ENCODE data around the gene CCNO.

Gene CCNO

DNA sequence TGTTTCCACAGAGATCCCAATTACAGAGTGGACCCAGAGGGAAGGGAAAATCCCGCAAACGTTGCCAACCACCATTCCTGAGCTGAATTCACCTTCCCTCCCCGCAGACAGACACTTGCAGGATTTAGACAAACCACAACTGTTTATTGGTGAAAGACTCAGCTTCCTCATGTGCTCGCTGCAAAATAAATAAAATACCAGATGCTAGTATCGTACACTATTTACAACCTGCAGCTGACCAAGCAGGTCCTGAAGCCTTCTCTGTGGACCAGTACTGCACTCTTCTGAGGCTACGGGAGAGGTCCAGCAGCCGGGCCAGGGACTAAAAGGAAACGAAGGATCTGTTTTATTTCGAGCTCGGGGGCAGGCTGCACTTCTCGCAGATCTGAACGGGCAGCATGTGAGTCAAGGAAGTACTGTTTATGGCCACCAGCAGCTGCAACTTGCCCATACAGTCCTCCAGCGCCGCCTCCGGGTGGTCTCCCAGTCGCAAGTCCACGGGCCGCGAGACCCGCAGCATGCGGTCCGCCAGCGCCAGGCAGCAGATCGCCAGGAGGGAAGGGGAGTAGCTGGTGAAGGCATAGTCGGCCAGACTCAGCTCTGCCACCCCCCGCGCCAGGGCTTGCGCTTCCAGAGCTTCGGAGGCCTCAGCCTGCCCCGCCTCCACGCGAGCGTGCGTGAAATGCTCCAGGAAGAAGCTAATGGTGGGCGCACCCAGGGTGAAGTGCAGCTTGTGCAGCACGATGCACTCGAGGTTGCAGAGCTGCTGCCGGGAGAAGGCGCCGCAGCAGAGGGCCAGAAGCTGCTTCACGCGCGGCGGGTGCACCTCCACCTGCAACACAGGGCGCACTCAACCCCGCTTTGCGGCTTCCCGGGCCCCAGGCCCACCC is 2.1 kb downstream of the CCNO start:
- peaks cover 71% of the 10 kb centered on the region for H3K27me3 ChIP-seq (ENCODE audit: insufficient read depth, low read length, poor library complexity)

DNA sequence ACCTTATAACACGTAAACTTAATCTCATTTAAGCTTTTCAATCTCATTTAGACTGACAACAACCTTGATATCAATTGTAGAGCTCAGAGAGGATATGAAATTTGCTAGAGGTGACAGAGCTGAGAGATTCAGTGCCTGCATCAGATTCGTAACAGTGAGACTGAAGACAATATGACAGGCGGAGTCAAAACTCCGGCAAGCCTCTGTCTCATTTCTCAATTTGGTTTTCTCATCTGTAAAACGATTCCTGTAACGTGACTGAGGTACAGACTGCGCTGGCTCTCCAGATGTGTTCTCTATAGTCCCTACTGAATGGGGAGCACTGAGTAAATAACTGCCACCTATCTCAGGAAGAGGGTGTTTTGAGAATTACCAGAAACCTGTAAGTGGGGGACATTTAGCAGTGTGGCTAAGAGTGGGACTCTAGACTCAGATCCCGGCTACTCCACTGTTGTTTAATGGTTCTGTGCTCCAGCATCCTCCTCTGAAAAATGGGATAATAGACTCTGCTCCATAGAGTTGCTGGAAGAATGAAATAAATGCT is 3.2 kb downstream of the CCNO start:
- no peak overlapping the region for H2BK120ac ChIP-seq (ENCODE audit: low read depth, low read length)
- no peak overlapping the region for H2BK15ac ChIP-seq (replicated peaks; ENCODE audit: low read depth)
- H3K56ac ChIP-seq (ENCODE audit: low read length): no peak overlapping the region
- no peaks in the 10 kb centered on the region for H3K36me3 ChIP-seq (ENCODE audit: control insufficient read depth, insufficient read depth, low read length)
- H3K27me3 ChIP-seq (ENCODE audit: insufficient read depth, low read length, poor library complexity): peaks cover 80% of the 10 kb centered on the region
- H3K27ac ChIP-seq (ENCODE audit: low read depth, low read length): no peak overlapping the region
- H3K4me3 ChIP-seq (ENCODE audit: low read length): no peak overlapping the region
- no peaks in the 10 kb centered on the region for H3K79me2 ChIP-seq (ENCODE audit: control insufficient read depth, insufficient read depth, low read length)
- no peak overlapping the region for H3K9ac ChIP-seq (ENCODE audit: low read length)
- H3K4ac ChIP-seq (ENCODE audit: low read depth, low read length): no peak overlapping the region
- no CpG with 5 or more reads among the region's 8 CpGs for WGBS (ENCODE audit: extremely low coverage, insufficient coverage, low lambda C conversion rate)
- H3K4me2 ChIP-seq (ENCODE audit: low read length): no peak overlapping the region
- H3K4me1 ChIP-seq (ENCODE audit: control insufficient read depth, low read depth, low read length): peaks cover 4% of the 10 kb centered on the region
- no peak overlapping the region for H2AK5ac ChIP-seq (ENCODE audit: low read length)
- H4K5ac ChIP-seq (ENCODE audit: low read length): no peak overlapping the region
- H2BK5ac ChIP-seq (ENCODE audit: low read length): no peak overlapping the region
- H3K79me1 ChIP-seq (ENCODE audit: low read length): no peaks in the 10 kb centered on the region
- no peak overlapping the region for H4K8ac ChIP-seq (ENCODE audit: low read depth, low read length)
- no peak overlapping the region for H3K23ac ChIP-seq (ENCODE audit: low read length)
- H3K18ac ChIP-seq (ENCODE audit: low read length): no peak overlapping the region
- DNase-seq: no peak

More for the DNA sequence above, 2.1 kb downstream of the CCNO start:
- no peak overlapping the region for H3K4me3 ChIP-seq (ENCODE audit: low read length)
- no peak overlapping the region for H2BK15ac ChIP-seq (replicated peaks; ENCODE audit: low read depth)
- peak; percentile 30 for DNase-seq
- no peaks in the 10 kb centered on the region for H3K36me3 ChIP-seq (ENCODE audit: control insufficient read depth, insufficient read depth, low read length)
- WGBS (ENCODE audit: extremely low coverage, insufficient coverage, low lambda C conversion rate): no CpG with 5 or more reads among the region's 48 CpGs
- no peak overlapping the region for H3K27ac ChIP-seq (ENCODE audit: low read depth, low read length)
- no peak overlapping the region for H3K9ac ChIP-seq (ENCODE audit: low read length)
- no peak overlapping the region for H3K23ac ChIP-seq (ENCODE audit: low read length)
- H3K56ac ChIP-seq (ENCODE audit: low read length): no peak overlapping the region
- no peak overlapping the region for H3K4ac ChIP-seq (ENCODE audit: low read depth, low read length)
- H3K79me1 ChIP-seq (ENCODE audit: low read length): no peaks in the 10 kb centered on the region
- no peaks in the 10 kb centered on the region for H3K79me2 ChIP-seq (ENCODE audit: control insufficient read depth, insufficient read depth, low read length)
- H4K8ac ChIP-seq (ENCODE audit: low read depth, low read length): no peak overlapping the region
- H2BK120ac ChIP-seq (ENCODE audit: low read depth, low read length): no peak overlapping the region
- H3K4me2 ChIP-seq (ENCODE audit: low read length): no peak overlapping the region
- H3K4me1 ChIP-seq (ENCODE audit: control insufficient read depth, low read depth, low read length): peaks cover 4% of the 10 kb centered on the region
- H3K18ac ChIP-seq (ENCODE audit: low read length): no peak overlapping the region
- H2BK5ac ChIP-seq (ENCODE audit: low read length): no peak overlapping the region
- no peak overlapping the region for H4K5ac ChIP-seq (ENCODE audit: low read length)
- H2AK5ac ChIP-seq (ENCODE audit: low read length): no peak overlapping the region

DNA sequence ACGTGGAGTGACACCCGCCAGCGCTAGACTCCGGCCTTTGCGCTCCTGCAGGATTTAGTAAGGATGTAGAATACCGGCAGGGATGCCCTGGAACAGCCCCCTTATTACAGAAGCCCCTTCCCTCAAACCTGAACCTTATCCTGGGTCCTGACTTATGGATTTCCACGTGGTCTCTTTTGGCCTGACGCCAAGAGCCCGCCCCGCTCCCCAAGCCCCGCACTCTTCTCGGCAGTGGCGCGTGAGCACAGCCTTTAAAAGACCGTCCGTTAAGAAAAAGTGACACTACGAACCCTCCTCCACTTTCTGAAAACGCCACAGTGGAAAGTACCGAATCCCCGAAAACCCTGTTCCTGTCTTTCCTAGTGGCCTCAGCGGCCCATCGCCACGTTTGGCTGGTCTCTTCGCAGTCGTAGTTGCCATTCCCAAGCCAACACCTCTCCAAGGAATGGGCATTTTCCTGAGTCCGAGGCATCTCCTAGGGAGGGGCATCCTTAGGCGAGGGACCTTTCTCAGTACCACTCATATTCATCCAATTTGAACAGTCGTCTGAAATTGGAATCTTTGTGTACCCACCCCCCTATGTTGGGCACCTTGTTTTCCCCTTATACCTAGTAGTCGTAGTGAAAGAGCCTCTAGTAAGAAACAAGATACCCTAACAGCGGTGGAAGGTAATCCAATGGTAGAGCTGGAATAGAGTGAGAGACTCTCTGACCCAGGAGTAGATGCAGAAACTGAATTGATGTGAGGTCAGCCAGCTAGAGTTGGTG is 5.6 kb downstream of the CCNO start:
- WGBS (ENCODE audit: extremely low coverage, insufficient coverage, low lambda C conversion rate): no CpG with 5 or more reads among the region's 30 CpGs
- H3K27me3 ChIP-seq (ENCODE audit: insufficient read depth, low read length, poor library complexity): peaks cover 87% of the 10 kb centered on the region
- no peak overlapping the region for H3K18ac ChIP-seq (ENCODE audit: low read length)
- H4K8ac ChIP-seq (ENCODE audit: low read depth, low read length): no peak overlapping the region
- H3K4me2 ChIP-seq (ENCODE audit: low read length): peak overlapping the region; percentile 51
- H2BK5ac ChIP-seq (ENCODE audit: low read length): no peak overlapping the region
- peak overlapping the region; percentile 28 for H3K9ac ChIP-seq (ENCODE audit: low read length)
- peaks cover 2% of the 10 kb centered on the region for H3K4me1 ChIP-seq (ENCODE audit: control insufficient read depth, low read depth, low read length)
- no peak overlapping the region for H3K23ac ChIP-seq (ENCODE audit: low read length)
- no peak overlapping the region for H4K5ac ChIP-seq (ENCODE audit: low read length)
- H2BK120ac ChIP-seq (ENCODE audit: low read depth, low read length): no peak overlapping the region
- no peaks in the 10 kb centered on the region for H3K79me1 ChIP-seq (ENCODE audit: low read length)
- H3K79me2 ChIP-seq (ENCODE audit: control insufficient read depth, insufficient read depth, low read length): no peaks in the 10 kb centered on the region
- H3K4me3 ChIP-seq (ENCODE audit: low read length): no peak overlapping the region
- H2BK15ac ChIP-seq (replicated peaks; ENCODE audit: low read depth): no peak overlapping the region
- H3K4ac ChIP-seq (ENCODE audit: low read depth, low read length): no peak overlapping the region
- peak overlapping the region; percentile 69 for H3K56ac ChIP-seq (ENCODE audit: low read length)
- DNase-seq: peak; percentile 8
- H3K36me3 ChIP-seq (ENCODE audit: control insufficient read depth, insufficient read depth, low read length): no peaks in the 10 kb centered on the region
- H2AK5ac ChIP-seq (ENCODE audit: low read length): no peak overlapping the region
- H3K27ac ChIP-seq (ENCODE audit: low read depth, low read length): no peak overlapping the region

DNA sequence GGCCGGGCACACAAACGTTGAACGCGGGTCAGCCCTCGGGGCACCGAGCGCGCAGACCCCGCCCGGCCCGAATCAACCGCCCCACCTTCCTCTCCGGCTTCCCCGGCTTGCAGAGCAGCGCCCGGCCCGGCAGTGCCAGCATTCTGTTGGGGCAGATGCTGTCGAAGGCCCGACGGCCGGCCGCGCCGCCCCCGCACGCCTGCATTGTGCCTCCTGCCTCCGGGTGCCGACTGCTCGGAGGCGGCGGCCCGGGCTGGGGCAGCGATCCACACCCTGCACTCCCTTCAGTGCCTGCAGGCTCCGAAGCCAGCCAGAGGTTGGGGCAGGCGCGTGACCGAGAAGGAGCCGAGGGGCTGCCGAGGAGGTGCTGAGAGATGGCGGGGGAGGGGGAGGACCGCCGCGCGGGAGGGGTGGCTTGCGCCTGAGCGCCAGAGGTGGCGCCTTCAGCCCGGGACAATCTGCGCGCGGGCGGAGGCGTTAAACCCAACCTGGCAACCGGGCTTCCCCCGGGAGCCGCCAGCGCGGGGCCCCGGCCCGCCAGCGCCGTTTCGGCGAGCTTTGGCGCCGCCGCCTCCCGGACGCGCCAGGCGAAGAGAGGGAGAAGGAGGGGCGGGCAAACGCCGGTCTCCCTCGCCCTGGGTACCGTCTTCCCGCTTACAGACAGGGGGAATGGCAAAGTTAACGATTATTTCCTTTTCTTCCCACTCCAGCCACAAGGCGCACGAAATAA is 6.3 kb downstream of the CCNO start, which contains the start of gene MCIDAS:
MCIDAS (minus strand) TSS at position 382 of the 730 bp plus-strand sequence; CDS start at position 205, 177 bp downstream.
- H3K27me3 ChIP-seq (ENCODE audit: insufficient read depth, low read length, poor library complexity): peaks cover 88% of the 10 kb centered on the region
- peak within 1 kb of the TSS; percentile 53 for H3K9ac ChIP-seq (ENCODE audit: low read length)
- peaks cover 2% of the 10 kb centered on the region for H3K4me1 ChIP-seq (ENCODE audit: control insufficient read depth, low read depth, low read length)
- H3K18ac ChIP-seq (ENCODE audit: low read length): no peak within 1 kb of the TSS
- no peaks in the 10 kb centered on the region for H3K79me2 ChIP-seq (ENCODE audit: control insufficient read depth, insufficient read depth, low read length)
- H2AK5ac ChIP-seq (ENCODE audit: low read length): no peak within 1 kb of the TSS
- H3K79me1 ChIP-seq (ENCODE audit: low read length): no peaks in the 10 kb centered on the region
- no peak within 1 kb of the TSS for H4K5ac ChIP-seq (ENCODE audit: low read length)
- H2BK5ac ChIP-seq (ENCODE audit: low read length): no peak within 1 kb of the TSS
- H3K23ac ChIP-seq (ENCODE audit: low read length): no peak within 1 kb of the TSS
- peak within 1 kb of the TSS; percentile 16 for H3K4me3 ChIP-seq (ENCODE audit: low read length)
- no CpG with 5 or more reads among the region's 80 CpGs for WGBS (ENCODE audit: extremely low coverage, insufficient coverage, low lambda C conversion rate)
- no peaks in the 10 kb centered on the region for H3K36me3 ChIP-seq (ENCODE audit: control insufficient read depth, insufficient read depth, low read length)
- no peak within 1 kb of the TSS for H3K4ac ChIP-seq (ENCODE audit: low read depth, low read length)
- H3K4me2 ChIP-seq (ENCODE audit: low read length): peak within 1 kb of the TSS; percentile 64
- H2BK120ac ChIP-seq (ENCODE audit: low read depth, low read length): no peak within 1 kb of the TSS
- H4K8ac ChIP-seq (ENCODE audit: low read depth, low read length): no peak within 1 kb of the TSS
- H2BK15ac ChIP-seq (replicated peaks; ENCODE audit: low read depth): no peak within 1 kb of the TSS
- peak within 1 kb of the TSS; percentile 73 for H3K56ac ChIP-seq (ENCODE audit: low read length)
- DNase-seq: peak; percentile 85
- no peak within 1 kb of the TSS for H3K27ac ChIP-seq (ENCODE audit: low read depth, low read length)

DNA sequence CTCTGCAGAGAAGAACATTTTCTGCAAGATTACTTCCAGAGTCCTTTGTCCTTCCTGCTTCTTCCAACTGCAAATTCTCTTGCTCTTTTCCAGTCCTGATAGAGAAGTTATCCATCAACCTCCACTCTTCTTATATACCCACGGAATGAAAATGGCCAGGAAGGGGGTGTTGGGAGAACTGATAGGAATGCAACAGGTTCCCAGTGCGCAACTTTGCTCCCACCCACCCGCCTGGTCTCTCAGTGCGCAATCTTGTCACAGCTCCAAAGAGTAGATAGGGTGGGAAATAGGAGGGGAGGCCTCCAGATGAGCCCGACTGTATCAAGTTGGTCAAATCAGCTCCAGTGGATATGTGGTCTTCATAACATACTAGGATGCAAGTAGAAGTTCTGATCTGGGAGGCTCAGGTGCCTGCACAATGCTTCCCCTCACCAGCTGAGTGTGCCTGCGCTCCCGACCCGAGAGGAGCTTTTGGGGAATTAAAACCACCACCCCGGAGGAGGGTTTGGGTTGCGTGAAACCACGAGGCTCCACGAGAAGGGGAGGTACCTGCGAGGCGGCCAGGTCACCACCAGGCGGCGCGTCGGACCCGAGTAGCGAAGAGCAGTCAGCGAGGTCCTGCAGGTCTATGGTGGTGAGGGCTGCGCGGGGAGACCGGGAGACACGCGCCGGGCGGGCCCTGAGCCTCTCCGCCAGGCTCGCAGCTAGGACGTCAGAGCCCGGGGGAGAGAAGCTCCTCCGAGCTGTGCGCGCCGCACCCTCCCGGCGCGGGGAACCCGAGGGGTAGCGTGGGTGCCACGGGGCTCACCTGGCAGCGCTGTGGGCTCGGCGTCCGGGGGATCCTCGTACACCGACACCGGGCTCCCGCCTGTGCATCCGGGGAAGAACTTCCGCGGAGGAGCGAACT is 7.1 kb downstream of the CCNO start:
- peak overlapping the region; percentile 53 for H3K9ac ChIP-seq (ENCODE audit: low read length)
- H3K23ac ChIP-seq (ENCODE audit: low read length): no peak overlapping the region
- H4K5ac ChIP-seq (ENCODE audit: low read length): no peak overlapping the region
- WGBS (ENCODE audit: extremely low coverage, insufficient coverage, low lambda C conversion rate): no CpG with 5 or more reads among the region's 54 CpGs
- peak overlapping the region; percentile 16 for H3K4me3 ChIP-seq (ENCODE audit: low read length)
- H2BK5ac ChIP-seq (ENCODE audit: low read length): no peak overlapping the region
- peaks cover 2% of the 10 kb centered on the region for H3K4me1 ChIP-seq (ENCODE audit: control insufficient read depth, low read depth, low read length)
- H3K79me2 ChIP-seq (ENCODE audit: control insufficient read depth, insufficient read depth, low read length): no peaks in the 10 kb centered on the region
- peaks cover 86% of the 10 kb centered on the region for H3K27me3 ChIP-seq (ENCODE audit: insufficient read depth, low read length, poor library complexity)
- H3K79me1 ChIP-seq (ENCODE audit: low read length): no peaks in the 10 kb centered on the region
- H2AK5ac ChIP-seq (ENCODE audit: low read length): no peak overlapping the region
- no peaks in the 10 kb centered on the region for H3K36me3 ChIP-seq (ENCODE audit: control insufficient read depth, insufficient read depth, low read length)
- no peak overlapping the region for H2BK120ac ChIP-seq (ENCODE audit: low read depth, low read length)
- H3K27ac ChIP-seq (ENCODE audit: low read depth, low read length): no peak overlapping the region
- no peak overlapping the region for H2BK15ac ChIP-seq (replicated peaks; ENCODE audit: low read depth)
- H4K8ac ChIP-seq (ENCODE audit: low read depth, low read length): no peak overlapping the region
- peak overlapping the region; percentile 73 for H3K56ac ChIP-seq (ENCODE audit: low read length)
- H3K18ac ChIP-seq (ENCODE audit: low read length): no peak overlapping the region
- DNase-seq: peak; percentile 84
- no peak overlapping the region for H3K4ac ChIP-seq (ENCODE audit: low read depth, low read length)
- peak overlapping the region; percentile 64 for H3K4me2 ChIP-seq (ENCODE audit: low read length)
